Stomach (tissue), 4 donors: ENCODE results near the gene MSANTD2.

ENCODE experiments used
- CTCF ChIP-seq, 7 experiments: fragments of 450-650 bp in 4 of 7; fragments of 200-600 bp in 3 of 7; sonication (generic) in 3 of 7; IDR thresholded peaks; one replicate each; pipeline ENCODE4 v1.5.1; 2016 to 2019; ENCODE audit warnings: antibody characterized with exemption in 7 of 7, control low read depth in 2 of 7, mild to moderate bottlenecking in 1 of 7
- POLR2A ChIP-seq, 4 donors: fragments of 450-650 bp; IDR thresholded peaks; one replicate each; pipeline ENCODE4 v1.6.1; 2016; ENCODE audit warnings: antibody characterized with exemption in 4 of 4, control low read depth in 2 of 4, mild to moderate bottlenecking in 1 of 4, moderate library complexity in 1 of 4

GRCh38 chr11:124728134-124728533 lies 72.1 kb downstream of the MSANTD2 start:
- TF ChIP-seq CTCF (IDR thresholded peaks at IDR 0.05) (no peak), POLR2A (IDR thresholded peaks at IDR 0.05) (no peak)
